ENCODE results near the gene RASSF8. TPM values are rescaled to one million over a fixed set of nuclear protein-coding genes. Genes with fewer than 3 reads are reported as not detected.

The RASSF8 gene
- total RNA-seq, 1 donor: 97.4 TPM

GRCh38 chr12:25995906-25996305, 37.4 kb downstream of the RASSF8 start:
- peaks cover 91% of the 10 kb centered on the region for H3K79me2 ChIP-seq (ENCODE audit: insufficient read depth, low read length)
- H3K4me2 ChIP-seq (ENCODE audit: insufficient read depth, low read length): peak overlapping the region; percentile 78
- peaks cover 68% of the 10 kb centered on the region for H3K4me1 ChIP-seq (ENCODE audit: insufficient read depth, low read length)
- peak overlapping the region; percentile 98 for H3K27ac ChIP-seq (ENCODE audit: low read depth, low read length)
- no peaks in the 10 kb centered on the region for H3K36me3 ChIP-seq (ENCODE audit: insufficient read depth, low read length)
- no peaks in the 10 kb centered on the region for H4K20me1 ChIP-seq (ENCODE audit: insufficient read depth, low read length)
- no peak for TF ChIP-seq CTCF (IDR thresholded peaks at IDR 0.05; ENCODE audit: extremely low read depth, low read depth, low read length)
- no peaks in the 10 kb centered on the region for H3K27me3 ChIP-seq (ENCODE audit: insufficient read depth, low read length)
- H2AFZ ChIP-seq (ENCODE audit: low read length): no peak overlapping the region
- H3K4me3 ChIP-seq (ENCODE audit: insufficient read depth, low read length): no peak overlapping the region
- H3K9me3 ChIP-seq (ENCODE audit: low read depth, low read length): no peaks in the 10 kb centered on the region
- no peak for DNase-seq (ENCODE audit: insufficient read length, low spot score, missing footprints)

GRCh38 chr12:25996677-25997076, 38.2 kb downstream of the RASSF8 start:
- H3K4me1 ChIP-seq (ENCODE audit: insufficient read depth, low read length): peaks cover 68% of the 10 kb centered on the region
- no peaks in the 10 kb centered on the region for H4K20me1 ChIP-seq (ENCODE audit: insufficient read depth, low read length)
- no peak overlapping the region for H3K4me2 ChIP-seq (ENCODE audit: insufficient read depth, low read length)
- no peak overlapping the region for H3K4me3 ChIP-seq (ENCODE audit: insufficient read depth, low read length)
- no peak for DNase-seq (ENCODE audit: insufficient read length, low spot score, missing footprints)
- H3K27me3 ChIP-seq (ENCODE audit: insufficient read depth, low read length): no peaks in the 10 kb centered on the region
- TF ChIP-seq CTCF (IDR thresholded peaks at IDR 0.05; ENCODE audit: extremely low read depth, low read depth, low read length): no peak
- H2AFZ ChIP-seq (ENCODE audit: low read length): no peak overlapping the region
- H3K36me3 ChIP-seq (ENCODE audit: insufficient read depth, low read length): no peaks in the 10 kb centered on the region
- H3K9me3 ChIP-seq (ENCODE audit: low read depth, low read length): no peaks in the 10 kb centered on the region
- H3K79me2 ChIP-seq (ENCODE audit: insufficient read depth, low read length): peaks cover 89% of the 10 kb centered on the region
- H3K27ac ChIP-seq (ENCODE audit: low read depth, low read length): peak overlapping the region; percentile 98

GRCh38 chr12:25997201-25997963, 38.9 kb downstream of the RASSF8 start:
- H3K4me3 ChIP-seq (ENCODE audit: insufficient read depth, low read length): peak overlapping the region; percentile 15
- DNase-seq (ENCODE audit: insufficient read length, low spot score, missing footprints): no peak
- peaks cover 89% of the 10 kb centered on the region for H3K79me2 ChIP-seq (ENCODE audit: insufficient read depth, low read length)

More at GRCh38 chr12:25997201-25997963, 38.9 kb downstream of the RASSF8 start:
- H2AFZ ChIP-seq (ENCODE audit: low read length): no peak overlapping the region
- no peaks in the 10 kb centered on the region for H3K36me3 ChIP-seq (ENCODE audit: insufficient read depth, low read length)
- H4K20me1 ChIP-seq (ENCODE audit: insufficient read depth, low read length): no peaks in the 10 kb centered on the region
- peak overlapping the region; percentile 98 for H3K27ac ChIP-seq (ENCODE audit: low read depth, low read length)
- H3K27me3 ChIP-seq (ENCODE audit: insufficient read depth, low read length): no peaks in the 10 kb centered on the region
- H3K4me1 ChIP-seq (ENCODE audit: insufficient read depth, low read length): peaks cover 65% of the 10 kb centered on the region
- H3K9me3 ChIP-seq (ENCODE audit: low read depth, low read length): no peaks in the 10 kb centered on the region
- no peak for TF ChIP-seq CTCF (IDR thresholded peaks at IDR 0.05; ENCODE audit: extremely low read depth, low read depth, low read length)
- H3K4me2 ChIP-seq (ENCODE audit: insufficient read depth, low read length): peak overlapping the region; percentile 74
